ENCODE data around the gene FNDC5. TPM values are rescaled to one million over a fixed set of nuclear protein-coding genes. Genes with fewer than 3 reads are reported as not detected.

Gene FNDC5
- total and polyA plus RNA-seq, 9 of the 15 experiments (the other 6 are each of a cell fraction or from before 2014, with no cell fraction given), result 0.06 to 2.1 (median 0.22) TPM

DNA sequence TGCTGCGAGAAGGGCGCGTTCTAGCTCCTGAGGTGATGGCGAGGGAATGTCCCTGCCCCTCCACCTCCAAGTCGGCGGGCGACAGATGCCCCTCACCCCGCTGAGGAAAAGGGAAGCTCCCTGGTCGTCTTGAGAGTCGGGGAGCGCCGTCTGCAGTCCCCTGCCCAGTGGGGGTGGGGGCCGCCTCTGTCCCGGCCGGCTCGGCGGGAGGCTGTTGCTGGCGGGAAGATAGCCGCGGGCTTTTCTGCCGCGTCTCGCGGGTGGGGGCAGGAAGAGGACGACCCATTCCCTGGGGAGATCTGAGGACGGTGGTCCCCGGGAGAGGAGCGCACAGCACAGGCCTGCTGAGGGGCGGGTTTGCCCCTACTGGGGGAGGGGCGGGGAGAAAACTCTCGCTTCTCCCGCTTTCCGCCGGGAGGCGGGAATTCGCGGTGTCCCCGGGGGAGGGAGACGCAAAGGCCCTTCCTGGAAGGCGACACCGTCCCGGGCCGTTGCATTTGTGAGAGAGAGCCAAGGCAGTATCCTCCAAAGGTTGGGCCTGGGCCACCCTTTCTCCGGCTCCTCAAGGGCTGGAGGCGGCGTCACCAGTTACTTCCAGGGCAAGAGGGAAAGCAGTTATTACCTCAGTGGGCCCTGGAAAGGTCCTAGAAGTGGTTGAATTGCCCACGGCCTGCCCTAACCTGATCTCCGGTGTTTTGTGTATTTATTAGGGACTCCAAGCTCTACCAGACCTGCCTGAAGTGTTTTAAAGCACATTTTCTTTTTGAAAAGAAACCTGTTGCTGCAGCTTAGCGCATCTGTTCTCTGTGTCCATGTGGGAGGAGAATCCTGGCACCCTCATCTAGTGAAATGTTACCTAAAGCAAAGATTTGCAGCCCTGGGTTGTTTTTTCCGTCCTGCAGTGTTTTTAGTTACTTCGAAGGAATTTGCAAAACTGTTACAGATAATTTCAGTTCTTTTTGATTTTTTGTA lies 52.6 kb downstream of the FNDC5 start (continued):
- TF ChIP-seq GABPB2 (CRISPR knock-in tag; conservative IDR thresholded peaks at IDR 0.05), result no peak
- no peak for TF ChIP-seq ZNF589 (CRISPR knock-in tag; IDR thresholded peaks at IDR 0.05; ENCODE audit: low read depth)
- peak; percentile 40; the same call in 1 of the 2 replicates for TF ChIP-seq SMAD4 (CRISPR knock-in tag; conservative IDR thresholded peaks at IDR 0.05)
- 0 out of 2 replicates have a peak, but pooled peaks have one; percentile 48 for TF ChIP-seq ZNF431 (CRISPR knock-in tag; IDR thresholded peaks at IDR 0.05)
- peak; percentile 60 for TF ChIP-seq NEUROD1 (IDR thresholded peaks at IDR 0.05; ENCODE audit: borderline replicate concordance, low read depth, low read length, partially characterized antibody)
- no peak for TF ChIP-seq ZNF280B (CRISPR knock-in tag; IDR thresholded peaks at IDR 0.05)
- no peak for TF ChIP-seq ZNF507 (tag; conservative IDR thresholded peaks at IDR 0.05)
- TF ChIP-seq ILK (tag; IDR thresholded peaks at IDR 0.05; ENCODE audit: borderline replicate concordance, low read depth), result no peak
- TF ChIP-seq HNRNPLL (IDR thresholded peaks at IDR 0.05; ENCODE audit: low read depth, low read length, poor library complexity, severe bottlenecking), result peak; percentile 1
- peak; percentile 97 for TF ChIP-seq FOXK1 (CRISPR knock-in tag; IDR thresholded peaks at IDR 0.05; ENCODE audit: borderline replicate concordance)
- TF ChIP-seq, protein P1, sequence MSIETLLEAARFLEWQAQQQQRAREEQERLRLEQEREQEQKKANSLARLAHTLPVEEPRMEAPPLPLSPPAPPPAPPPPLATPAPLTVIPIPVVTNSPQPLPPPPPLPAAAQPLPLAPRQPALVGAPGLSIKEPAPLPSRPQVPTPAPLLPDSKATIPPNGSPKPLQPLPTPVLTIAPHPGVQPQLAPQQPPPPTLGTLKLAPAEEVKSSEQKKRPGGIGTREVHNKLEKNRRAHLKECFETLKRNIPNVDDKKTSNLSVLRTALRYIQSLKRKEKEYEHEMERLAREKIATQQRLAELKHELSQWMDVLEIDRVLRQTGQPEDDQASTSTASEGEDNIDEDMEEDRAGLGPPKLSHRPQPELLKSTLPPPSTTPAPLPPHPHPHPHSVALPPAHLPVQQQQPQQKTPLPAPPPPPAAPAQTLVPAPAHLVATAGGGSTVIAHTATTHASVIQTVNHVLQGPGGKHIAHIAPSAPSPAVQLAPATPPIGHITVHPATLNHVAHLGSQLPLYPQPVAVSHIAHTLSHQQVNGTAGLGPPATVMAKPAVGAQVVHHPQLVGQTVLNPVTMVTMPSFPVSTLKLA (conservative IDR thresholded peaks at IDR 0.05), result no peak; a peak in 2 of 4 replicates
- TF ChIP-seq ZBTB17 (CRISPR knock-in tag; IDR thresholded peaks at IDR 0.05), result no peak
- TF ChIP-seq HDAC1 (IDR thresholded peaks at IDR 0.05), result peak in 1 of 2 experiments; percentile 73; a peak in 1 of 4 replicates
- TF ChIP-seq NCOA2 (IDR thresholded peaks at IDR 0.05; ENCODE audit: partially characterized antibody in 2 of 2), result no peak
- TF ChIP-seq, protein P2, sequence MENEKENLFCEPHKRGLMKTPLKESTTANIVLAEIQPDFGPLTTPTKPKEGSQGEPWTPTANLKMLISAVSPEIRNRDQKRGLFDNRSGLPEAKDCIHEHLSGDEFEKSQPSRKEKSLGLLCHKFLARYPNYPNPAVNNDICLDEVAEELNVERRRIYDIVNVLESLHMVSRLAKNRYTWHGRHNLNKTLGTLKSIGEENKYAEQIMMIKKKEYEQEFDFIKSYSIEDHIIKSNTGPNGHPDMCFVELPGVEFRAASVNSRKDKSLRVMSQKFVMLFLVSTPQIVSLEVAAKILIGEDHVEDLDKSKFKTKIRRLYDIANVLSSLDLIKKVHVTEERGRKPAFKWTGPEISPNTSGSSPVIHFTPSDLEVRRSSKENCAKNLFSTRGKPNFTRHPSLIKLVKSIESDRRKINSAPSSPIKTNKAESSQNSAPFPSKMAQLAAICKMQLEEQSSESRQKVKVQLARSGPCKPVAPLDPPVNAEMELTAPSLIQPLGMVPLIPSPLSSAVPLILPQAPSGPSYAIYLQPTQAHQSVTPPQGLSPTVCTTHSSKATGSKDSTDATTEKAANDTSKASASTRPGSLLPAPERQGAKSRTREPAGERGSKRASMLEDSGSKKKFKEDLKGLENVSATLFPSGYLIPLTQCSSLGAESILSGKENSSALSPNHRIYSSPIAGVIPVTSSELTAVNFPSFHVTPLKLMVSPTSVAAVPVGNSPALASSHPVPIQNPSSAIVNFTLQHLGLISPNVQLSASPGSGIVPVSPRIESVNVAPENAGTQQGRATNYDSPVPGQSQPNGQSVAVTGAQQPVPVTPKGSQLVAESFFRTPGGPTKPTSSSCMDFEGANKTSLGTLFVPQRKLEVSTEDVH (IDR thresholded peaks at IDR 0.05; ENCODE audit: low read depth, partially characterized antibody), result peak; percentile 85
- TF ChIP-seq ZNF165 (CRISPR knock-in tag; IDR thresholded peaks at IDR 0.05; ENCODE audit: borderline replicate concordance), result peak; percentile 86
- peak; percentile 91; the same call in 1 of the 2 replicates for TF ChIP-seq CBFB (CRISPR knock-in tag; IDR thresholded peaks at IDR 0.05)
- TF ChIP-seq POLR2G (IDR thresholded peaks at IDR 0.05; ENCODE audit: low read depth, low read length), result peak; percentile 68
- peak; percentile 42 for TF ChIP-seq NFIC (IDR thresholded peaks at IDR 0.05)
- TF ChIP-seq SRF (CRISPR knock-in tag; IDR thresholded peaks at IDR 0.05), result peak in 1 of 2 experiments; percentile 70; a peak in 1 of 4 replicates
- peak; percentile 56; the same call in 1 of the 2 replicates for TF ChIP-seq ZZZ3 (IDR thresholded peaks at IDR 0.05)

Data from K562 (cell line).